HG03432 (cell line): ENCODE measurements around the gene IQGAP1.

Experiments
- ATAC-seq: cut with Tn5 transposase; IDR thresholded peaks from one replicate; pipeline ENCODE4 v1.9.1; 2021; ENCODE audit warnings: mild to moderate bottlenecking, moderate library complexity; ENCODE audit not compliant: unreplicated experiment

The IQGAP1 gene

GRCh38 chr15:90375071-90375470, 13.0 kb upstream of the IQGAP1 start:
- no peak for ATAC-seq

DNA sequence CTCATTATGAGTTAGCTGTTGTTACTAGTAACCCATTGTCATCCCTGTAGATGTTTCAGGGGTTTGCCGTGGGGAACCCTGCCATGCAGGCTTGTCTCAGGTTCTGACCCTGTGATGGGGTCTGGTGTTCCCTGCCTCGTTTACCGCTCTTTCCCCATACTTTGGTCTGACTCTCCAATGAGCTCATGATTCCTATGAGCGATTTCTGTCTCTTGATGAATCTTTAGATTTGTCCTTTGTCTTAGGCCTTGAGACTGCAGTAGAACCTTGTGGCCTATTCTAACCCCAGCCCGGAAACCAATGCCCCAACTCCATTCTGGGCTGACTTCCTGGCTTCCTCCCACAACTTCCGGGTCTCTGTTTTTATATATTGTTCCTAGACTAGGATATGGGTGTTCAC, 11.3 kb upstream of the IQGAP1 start:
- ATAC-seq = no peak

GRCh38 chr15:90379263-90379662, 8.8 kb upstream of the IQGAP1 start:
- ATAC-seq = no peak

GRCh38 chr15:90381515-90381914, 6.5 kb upstream of the IQGAP1 start:
- ATAC-seq = no peak

DNA sequence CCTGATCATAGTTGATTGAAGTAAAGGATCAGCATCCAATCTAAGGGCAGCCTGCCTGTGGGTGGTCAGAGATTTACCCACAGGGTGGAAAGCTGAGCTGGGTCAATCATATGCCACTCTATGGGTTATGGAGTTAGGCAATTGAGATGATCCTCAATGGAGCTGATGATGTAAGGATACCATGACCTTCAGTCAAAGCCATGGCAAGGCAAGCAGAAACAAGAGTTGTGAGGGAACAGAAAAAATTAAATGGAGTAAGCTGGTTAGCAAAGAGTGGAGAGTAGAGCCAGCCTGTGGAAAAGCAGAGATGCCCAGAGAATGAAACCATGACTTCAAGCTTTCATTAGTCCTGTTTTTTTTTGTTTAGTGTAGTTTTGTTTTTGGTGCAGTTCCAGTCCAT, 5.7 kb upstream of the IQGAP1 start:
- ATAC-seq = no peak

DNA sequence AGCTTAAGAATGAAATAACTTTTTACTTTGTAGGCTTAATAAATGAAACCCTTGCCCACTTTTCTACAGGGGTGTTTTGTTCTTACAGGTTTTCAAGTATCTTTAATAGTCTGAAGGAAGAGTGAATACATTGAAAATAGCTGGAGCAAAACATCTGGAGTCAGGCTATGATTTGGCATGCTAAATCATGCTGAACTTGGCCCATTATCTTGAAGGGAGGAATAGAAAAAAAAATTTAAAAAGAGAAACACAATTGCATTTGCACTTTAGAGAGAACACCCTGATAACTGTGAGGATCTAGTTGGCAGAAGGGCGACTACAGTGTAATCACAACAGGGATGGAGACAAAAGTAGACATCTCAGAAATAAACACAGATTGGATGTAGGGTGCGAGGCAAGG, 1.8 kb upstream of the IQGAP1 start:
- no peak for ATAC-seq

DNA sequence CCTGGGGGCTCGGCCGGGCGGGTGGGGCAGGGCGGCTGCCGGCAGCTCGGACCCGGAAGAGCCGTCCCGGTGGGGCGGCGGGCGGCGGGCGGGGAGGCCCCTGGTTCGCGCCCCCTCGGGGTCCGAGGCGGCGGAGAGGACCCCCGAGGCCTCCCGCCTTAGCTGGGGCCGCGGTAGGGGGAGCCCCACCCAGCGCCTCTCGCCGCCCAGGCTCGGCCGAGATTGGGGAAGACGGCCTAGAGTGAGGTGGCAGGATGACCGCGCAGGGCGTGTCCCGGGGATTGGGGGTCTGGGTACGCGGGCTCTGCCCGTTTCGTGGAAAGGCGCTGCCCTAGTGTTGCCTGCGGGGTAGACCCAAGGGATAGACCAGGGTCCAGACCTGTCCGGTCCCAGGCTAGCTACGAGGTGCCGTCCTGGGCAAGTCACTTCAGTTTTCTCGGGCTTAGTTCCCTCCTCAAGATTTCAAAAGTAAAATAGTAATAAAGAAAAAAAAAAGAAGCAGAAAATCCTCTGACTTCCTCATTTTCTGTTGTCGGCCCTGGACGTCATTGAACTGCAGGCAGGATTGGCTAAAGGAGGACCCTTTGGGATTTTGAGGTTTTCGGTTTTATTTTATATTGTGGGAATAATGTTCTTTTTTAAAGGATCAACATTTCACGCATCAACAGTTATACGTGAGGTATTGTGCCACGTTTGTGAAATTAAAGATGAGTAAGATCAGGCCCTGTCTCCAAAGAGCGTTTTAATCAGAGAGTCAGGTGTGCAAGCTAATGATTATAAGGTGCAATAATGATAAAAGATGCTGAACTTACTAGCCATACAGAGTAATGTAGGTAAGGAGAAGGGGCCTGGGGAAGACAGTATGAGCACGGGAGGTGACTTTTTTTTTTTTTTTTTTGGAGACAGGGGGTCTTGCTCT, 679 bp downstream of the IQGAP1 start:
- ATAC-seq = peak; percentile 58

GRCh38 chr15:90389513-90389912, 1.5 kb downstream of the IQGAP1 start:
- ATAC-seq = no peak

DNA sequence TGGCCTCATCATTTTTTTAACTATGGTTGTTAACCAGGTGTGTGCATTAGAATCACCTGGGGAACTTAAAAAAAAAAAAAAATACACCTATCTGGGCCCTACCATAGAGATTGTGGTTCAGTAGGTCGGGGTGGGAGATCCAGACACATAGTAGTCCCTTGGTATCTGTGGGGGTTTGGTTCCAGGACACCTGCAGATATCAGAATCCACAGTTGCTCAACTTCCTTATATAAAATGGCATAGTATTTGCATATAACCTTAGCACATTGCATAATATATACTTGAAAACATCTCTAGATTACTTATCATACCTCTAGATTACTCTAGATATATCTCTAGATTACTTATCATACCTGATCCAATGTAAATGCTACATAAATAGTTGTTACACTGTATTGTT, 5.0 kb downstream of the IQGAP1 start:
- ATAC-seq = no peak

GRCh38 chr15:90394074-90394473, 6.0 kb downstream of the IQGAP1 start:
- ATAC-seq = no peak

GRCh38 chr15:90394748-90395442, 6.9 kb downstream of the IQGAP1 start:
- ATAC-seq = no peak

DNA sequence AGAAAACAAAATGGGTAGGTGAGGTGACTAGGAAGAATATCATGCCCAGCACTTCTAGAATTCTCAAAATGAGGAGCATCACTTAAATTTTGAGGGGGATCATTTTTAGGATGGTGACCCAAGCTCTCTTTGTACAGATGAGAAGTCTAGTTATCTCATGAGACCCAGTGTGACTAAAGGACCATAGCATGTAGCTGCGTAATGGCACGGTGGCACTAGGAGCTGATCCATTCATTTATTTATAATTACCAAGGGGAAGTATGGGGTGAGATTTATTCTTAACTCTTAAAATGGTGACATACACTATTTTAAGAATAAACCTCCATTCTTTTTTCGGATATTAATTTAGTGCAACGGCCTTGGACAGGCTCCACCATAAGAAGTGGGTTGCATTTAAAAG, 8.3 kb downstream of the IQGAP1 start:
- no peak for ATAC-seq

- ATAC-seq = no peak
Measured at GRCh38 chr15:90400005-90400758, 12.1 kb downstream of the IQGAP1 start.

GRCh38 chr15:90400759-90401314, 12.8 kb downstream of the IQGAP1 start:
- ATAC-seq = peak; percentile 98

DNA sequence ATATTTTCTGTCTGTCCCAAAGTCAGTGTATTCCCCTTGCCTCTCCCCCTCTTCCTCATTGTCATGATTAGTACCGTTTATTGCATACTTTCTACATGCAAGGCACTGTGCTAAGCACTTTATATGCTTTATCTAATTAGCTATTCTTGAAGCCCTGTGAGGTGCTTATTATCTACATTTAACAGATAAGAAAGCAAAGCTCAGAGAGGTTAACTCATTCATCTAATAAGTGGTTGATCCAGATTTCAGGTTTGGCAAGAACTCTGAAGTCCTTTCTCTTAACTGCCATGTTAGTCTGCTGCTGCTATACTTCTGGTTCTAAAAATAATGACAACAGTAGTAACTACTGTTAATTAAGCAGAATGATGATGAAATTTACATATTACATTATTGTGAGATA, 13.5 kb downstream of the IQGAP1 start:
- no peak for ATAC-seq

DNA sequence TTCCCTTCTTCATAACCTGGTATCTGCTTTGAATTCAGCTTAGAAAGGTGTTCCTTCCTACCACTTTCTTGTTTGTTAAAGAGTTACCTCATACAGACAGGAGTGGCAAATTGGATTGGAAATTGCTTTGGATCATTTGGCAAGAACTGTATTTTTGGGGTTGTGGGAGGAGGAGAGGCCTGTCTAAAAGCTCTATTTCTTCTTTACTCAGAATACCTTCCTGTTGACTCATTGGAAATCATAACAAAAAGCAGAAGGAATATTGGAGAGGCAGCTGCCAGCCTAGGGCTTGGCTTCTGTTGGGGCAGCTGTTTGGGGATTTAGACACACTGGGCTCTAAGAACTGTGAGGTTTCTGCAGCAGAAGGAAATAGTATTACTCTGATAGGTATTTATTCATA, 14.2 kb downstream of the IQGAP1 start:
- no peak for ATAC-seq

GRCh38 chr15:90402767-90403166, 14.7 kb downstream of the IQGAP1 start:
- no peak for ATAC-seq

DNA sequence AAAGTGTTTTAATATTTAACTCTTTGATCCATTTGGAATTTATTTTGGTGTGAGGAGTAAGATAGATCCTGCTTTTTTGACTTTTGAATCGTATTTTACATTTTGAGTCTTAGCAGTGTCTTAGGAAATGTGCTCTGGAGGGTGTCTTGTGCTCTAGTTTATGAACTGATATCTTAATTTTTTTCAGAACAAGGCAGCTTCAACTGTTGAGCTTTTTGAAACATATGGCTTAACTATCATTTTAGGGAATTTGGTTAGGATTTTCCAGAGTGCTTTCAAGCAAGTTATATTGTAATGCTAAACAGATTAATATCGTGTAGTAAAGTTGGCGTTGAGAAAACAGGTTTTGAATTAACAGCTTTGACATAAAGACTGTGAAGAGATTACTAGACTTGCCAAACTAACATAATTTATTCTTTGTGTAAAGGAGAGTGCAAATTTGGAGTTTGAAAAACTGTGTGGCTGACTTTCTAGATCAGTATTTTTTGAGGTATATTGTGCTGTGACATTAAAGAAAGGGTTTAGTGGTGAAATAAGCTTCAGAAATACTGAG, 17.1 kb downstream of the IQGAP1 start:
- ATAC-seq = no peak

GRCh38 chr15:90407336-90407735, 19.3 kb downstream of the IQGAP1 start:
- no peak for ATAC-seq

GRCh38 chr15:90407871-90408317, 19.9 kb downstream of the IQGAP1 start:
- no peak for ATAC-seq

- no peak for ATAC-seq
Measured at GRCh38 chr15:90408657-90409056, 20.6 kb downstream of the IQGAP1 start.
